Activated T-cell treated with anti-CD3 and anti-CD28 coated beads, Interleukin-2, amount 50 U/mL, for 72 hours (primary cell): ENCODE results near the gene TMEM116. TPM values are rescaled to one million over a fixed set of nuclear protein-coding genes. Genes with fewer than 3 reads are reported as not detected.
"Not testable (repeated sequence)": the region's sequence is repeated elsewhere in the genome, so short reads cannot be mapped to it uniquely, and the experiment has no call there.

Experiments
- ATAC-seq, 2 donors: fragments of 150-1000 bp; cut with Tn5 transposase; replicated peaks in 1 of 2; 2 replicates each; pipeline ENCODE4 v1.10.0; 2021; ENCODE audit warnings: moderate library complexity in 2 of 2, mild to moderate bottlenecking in 1 of 2
- DNase-seq, 2 donors: peaks; one replicate each; pipeline ENCODE4 v3.0.0; 2021 to 2022; ENCODE audit warnings: mixed read lengths in 1 of 2
- H3K27ac Mint-ChIP-seq: one replicate; pipeline ENCODE4 v1.8.0; 2022; ENCODE audit warnings: mild to moderate bottlenecking, moderate library complexity, mixed read lengths
- H3K27me3 Mint-ChIP-seq: one replicate; pipeline ENCODE4 v1.8.0; 2022; ENCODE audit warnings: low read depth, mixed read lengths
- H3K36me3 Mint-ChIP-seq, 2 donors: one replicate each; pipeline ENCODE4 v1.8.0; 2022; ENCODE audit warnings: mixed read lengths in 2 of 2, mild to moderate bottlenecking in 1 of 2; ENCODE audit not compliant: insufficient read depth in 2 of 2
- H3K4me1 Mint-ChIP-seq: one replicate; pipeline ENCODE4 v1.8.0; 2022; ENCODE audit warnings: low read depth, mixed read lengths
- H3K4me3 Mint-ChIP-seq, 2 donors: one replicate each; pipeline ENCODE4 v1.8.0; 2022; ENCODE audit warnings: mild to moderate bottlenecking in 2 of 2, mixed read lengths in 2 of 2, moderate library complexity in 2 of 2
- H3K9me3 Mint-ChIP-seq, 2 donors: one replicate each; pipeline ENCODE4 v1.8.0; 2022; ENCODE audit warnings: mixed read lengths in 2 of 2
- total RNA-seq, 2 donors: library from RNA; stranded (reverse); gene quantifications; one replicate each; pipeline ENCODE4 v1.2.3, GENCODE V29; 2022

The TMEM116 gene
- total RNA-seq, 2 donors from 2014 or later = 19.4 to 21.0 TPM

- H3K4me1 Mint-ChIP-seq = peaks cover 48% of the 10 kb centered on the region
- no peak overlapping the region for H3K4me3 Mint-ChIP-seq
- H3K27me3 Mint-ChIP-seq = no peaks in the 10 kb centered on the region
- H3K36me3 Mint-ChIP-seq = peaks cover 0 to 6% of the 10 kb centered on the region in 2 donors
- no peaks in the 10 kb centered on the region for H3K9me3 Mint-ChIP-seq
- no peak overlapping the region for H3K27ac Mint-ChIP-seq
- ATAC-seq = no peak
- DNase-seq = no peak
These were observed 8.9 kb downstream of the TMEM116 start for GRCh38 chr12:112004041-112004440.

- ATAC-seq (peak; percentile 69 to 71), DNase-seq (no peak)
- Mint-ChIP-seq H3K27me3 (no peaks in the 10 kb centered on the region), H3K36me3 (peaks cover 0 to 6% of the 10 kb centered on the region in 2 donors), H3K4me1 (peaks cover 61% of the 10 kb centered on the region), H3K4me3 (peak overlapping the region; percentile 55 to 83), H3K27ac (peak overlapping the region; percentile 97), H3K9me3 (no peaks in the 10 kb centered on the region)
These were observed 11.4 kb downstream of the TMEM116 start for GRCh38 chr12:112001576-112001975.

- no peaks in the 10 kb centered on the region for H3K9me3 Mint-ChIP-seq
- H3K27me3 Mint-ChIP-seq = no peaks in the 10 kb centered on the region
- H3K4me3 Mint-ChIP-seq = peak overlapping the region; percentile 39 to 84
- peaks cover 0 to 6% of the 10 kb centered on the region in 2 donors for H3K36me3 Mint-ChIP-seq
- ATAC-seq (no peak), DNase-seq (no peak)
- H3K27ac Mint-ChIP-seq = peak overlapping the region; percentile 97
- peaks cover 54% of the 10 kb centered on the region for H3K4me1 Mint-ChIP-seq
These were observed 12.1 kb downstream of the TMEM116 start for GRCh38 chr12:112000820-112001219.

- Mint-ChIP-seq H3K4me3 (peak overlapping the region in 1 of 2 donors; percentile 19), H3K4me1 (peaks cover 63% of the 10 kb centered on the region)
- not testable (repeated sequence) for DNase-seq, ATAC-seq, H3K27me3 Mint-ChIP-seq, H3K36me3 Mint-ChIP-seq, H3K9me3 Mint-ChIP-seq, H3K27ac Mint-ChIP-seq
These were observed 13.8 kb downstream of the TMEM116 start for GRCh38 chr12:111999129-111999528.

- Mint-ChIP-seq H3K36me3 (peaks cover 0 to 3% of the 10 kb centered on the region in 2 donors), H3K4me1 (peaks cover 72% of the 10 kb centered on the region), H3K9me3 (no peaks in the 10 kb centered on the region), H3K4me3 (peak overlapping the region in 1 of 2 donors; percentile 10), H3K27ac (no peak overlapping the region), H3K27me3 (no peaks in the 10 kb centered on the region)
- ATAC-seq (no peak), DNase-seq (no peak)
These were observed 14.9 kb downstream of the TMEM116 start for GRCh38 chr12:111998015-111998414.

- peak overlapping the region; percentile 91 for H3K27ac Mint-ChIP-seq
- H3K27me3 Mint-ChIP-seq = no peaks in the 10 kb centered on the region
- H3K4me1 Mint-ChIP-seq = peaks cover 73% of the 10 kb centered on the region
- H3K36me3 Mint-ChIP-seq = no peaks in the 10 kb centered on the region
- ATAC-seq (no peak), DNase-seq (no peak)
- H3K9me3 Mint-ChIP-seq = no peaks in the 10 kb centered on the region
- H3K4me3 Mint-ChIP-seq = peak overlapping the region in 1 of 2 donors; percentile 40
These were observed 15.7 kb downstream of the TMEM116 start for GRCh38 chr12:111997300-111997699.

- Mint-ChIP-seq H3K27ac (no peak overlapping the region), H3K27me3 (no peaks in the 10 kb centered on the region), H3K36me3 (no peaks in the 10 kb centered on the region), H3K4me1 (peaks cover 71% of the 10 kb centered on the region), H3K9me3 (no peaks in the 10 kb centered on the region), H3K4me3 (peak overlapping the region in 1 of 2 donors; percentile 95)
- DNase-seq (no peak), ATAC-seq (no peak)
These were observed 17.0 kb downstream of the TMEM116 start for GRCh38 chr12:111995782-111996480.

GRCh38 chr12:111994211-111995111 is 18.5 kb downstream of the TMEM116 start:
- peak overlapping the region; percentile 82 to 95 for H3K4me3 Mint-ChIP-seq
- not testable (repeated sequence) for DNase-seq, H3K36me3 Mint-ChIP-seq, ATAC-seq, H3K9me3 Mint-ChIP-seq, H3K27me3 Mint-ChIP-seq
- peak overlapping the region; percentile 86 for H3K27ac Mint-ChIP-seq
- peaks cover 63% of the 10 kb centered on the region for H3K4me1 Mint-ChIP-seq

GRCh38 chr12:111993292-111994150 is 19.4 kb downstream of the TMEM116 start:
- peak overlapping the region; percentile 82 to 95 for H3K4me3 Mint-ChIP-seq
- H3K4me1 Mint-ChIP-seq = peaks cover 57% of the 10 kb centered on the region

GRCh38 chr12:111992464-111992863 is 20.5 kb downstream of the TMEM116 start:
- Mint-ChIP-seq H3K9me3 (no peaks in the 10 kb centered on the region), H3K4me1 (peaks cover 52% of the 10 kb centered on the region), H3K36me3 (no peaks in the 10 kb centered on the region), H3K27ac (peak overlapping the region; percentile 46), H3K27me3 (no peaks in the 10 kb centered on the region), H3K4me3 (peak overlapping the region; percentile 50 to 95)
- peak; percentile 20 to 34 for ATAC-seq
- no peak for DNase-seq

More at GRCh38 chr12:111993292-111994150, 19.4 kb downstream of the TMEM116 start:
- Mint-ChIP-seq H3K27ac (peak overlapping the region; percentile 3), H3K9me3 (no peaks in the 10 kb centered on the region), H3K36me3 (no peaks in the 10 kb centered on the region), H3K27me3 (no peaks in the 10 kb centered on the region)
- DNase-seq (no peak), ATAC-seq (peak; percentile 68 to 75)

- H3K4me3 Mint-ChIP-seq = peak overlapping the region; percentile 50 to 95
- ATAC-seq = peak; percentile 59 to 66
- no peaks in the 10 kb centered on the region for H3K27me3 Mint-ChIP-seq
- H3K9me3 Mint-ChIP-seq = no peaks in the 10 kb centered on the region
- no peaks in the 10 kb centered on the region for H3K36me3 Mint-ChIP-seq
- peak overlapping the region; percentile 14 for H3K27ac Mint-ChIP-seq
- peaks cover 47% of the 10 kb centered on the region for H3K4me1 Mint-ChIP-seq
- DNase-seq = no peak
These were observed 21.0 kb downstream of the TMEM116 start for GRCh38 chr12:111991946-111992345.

- ATAC-seq = peak; percentile 57 to 61
- Mint-ChIP-seq H3K4me1 (peaks cover 43% of the 10 kb centered on the region), H3K4me3 (peak overlapping the region; percentile 48 to 95), H3K9me3 (no peaks in the 10 kb centered on the region), H3K27me3 (no peaks in the 10 kb centered on the region), H3K27ac (peak overlapping the region; percentile 14), H3K36me3 (no peaks in the 10 kb centered on the region)
- DNase-seq = no peak
These were observed 21.4 kb downstream of the TMEM116 start for GRCh38 chr12:111991535-111991934.
